ENCODE measurements around the gene SLC35F3.

SLC35F3 gene

DNA sequence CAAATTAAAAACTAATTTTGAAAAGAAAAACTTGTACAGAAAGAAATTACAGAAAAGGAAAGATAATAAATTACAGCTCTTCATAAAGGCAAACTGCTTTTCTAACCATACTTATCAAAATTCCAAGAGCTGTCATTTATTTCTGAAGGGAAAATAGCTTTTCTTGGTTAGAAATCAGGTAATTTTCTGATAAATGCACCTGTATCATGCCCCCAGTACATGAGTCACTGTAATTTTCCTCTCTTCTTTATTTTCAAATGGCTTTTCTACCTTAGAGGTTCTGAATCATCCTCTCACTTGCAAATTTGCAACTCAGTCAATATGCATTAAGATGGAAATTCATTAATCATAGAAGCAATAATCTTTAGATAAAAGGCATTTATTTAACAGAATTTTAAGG is 100.1 kb downstream of the SLC35F3 start:
- Histone ChIP-seq H3K9ac (ENCODE audit: low read length) (no peak overlapping the region), H3K27ac (ENCODE audit: low read depth, low read length) (no peak overlapping the region), H3K27me3 (ENCODE audit: low read length) (no peaks in the 10 kb centered on the region), H3K79me2 (ENCODE audit: insufficient read depth, low read length) (no peaks in the 10 kb centered on the region), H3K4me2 (ENCODE audit: low read depth, low read length, poor library complexity, severe bottlenecking) (no peak overlapping the region), H3K9me2 (replicated peaks; ENCODE audit: insufficient read depth, low read length) (no peaks in the 10 kb centered on the region), H3K9me3 (ENCODE audit: insufficient read depth, low read length) (no peaks in the 10 kb centered on the region), H3K36me3 (ENCODE audit: low read length) (no peaks in the 10 kb centered on the region), H4K20me1 (ENCODE audit: low read depth, low read length) (no peaks in the 10 kb centered on the region), H3F3A (ENCODE audit: insufficient read depth) (no peaks in the 10 kb centered on the region), H2AFZ (ENCODE audit: low read depth, low read length, severe bottlenecking) (no peak overlapping the region), H3K4me3 (ENCODE audit: insufficient read depth, low read length, poor library complexity, severe bottlenecking) (no peak overlapping the region)
- TF ChIP-seq CTCF (IDR thresholded peaks at IDR 0.05; ENCODE audit: insufficient read depth, low read length, poor library complexity, severe bottlenecking) (no peak), EZH2phosphoT487 (conservative IDR thresholded peaks at IDR 0.05; ENCODE audit: low read length) (no peak)

GRCh38 chr1:234007684-234008083 is 103.2 kb downstream of the SLC35F3 start:
- H3K9me3 ChIP-seq (ENCODE audit: insufficient read depth, low read length) = no peaks in the 10 kb centered on the region
- H3K27ac ChIP-seq (ENCODE audit: low read depth, low read length) = no peak overlapping the region
- no peak for TF ChIP-seq CTCF (IDR thresholded peaks at IDR 0.05; ENCODE audit: insufficient read depth, low read length, poor library complexity, severe bottlenecking)
- no peak for TF ChIP-seq EZH2phosphoT487 (conservative IDR thresholded peaks at IDR 0.05; ENCODE audit: low read length)
- no peaks in the 10 kb centered on the region for H4K20me1 ChIP-seq (ENCODE audit: low read depth, low read length)
- no peaks in the 10 kb centered on the region for H3K79me2 ChIP-seq (ENCODE audit: insufficient read depth, low read length)
- no peaks in the 10 kb centered on the region for H3K9me2 ChIP-seq (replicated peaks; ENCODE audit: insufficient read depth, low read length)
- H3K4me2 ChIP-seq (ENCODE audit: low read depth, low read length, poor library complexity, severe bottlenecking) = no peak overlapping the region
- H2AFZ ChIP-seq (ENCODE audit: low read depth, low read length, severe bottlenecking) = no peak overlapping the region
- no peak overlapping the region for H3K9ac ChIP-seq (ENCODE audit: low read length)
- H3K27me3 ChIP-seq (ENCODE audit: low read length) = no peaks in the 10 kb centered on the region
- H3K36me3 ChIP-seq (ENCODE audit: low read length) = no peaks in the 10 kb centered on the region
- no peaks in the 10 kb centered on the region for H3F3A ChIP-seq (ENCODE audit: insufficient read depth)
- no peak overlapping the region for H3K4me3 ChIP-seq (ENCODE audit: insufficient read depth, low read length, poor library complexity, severe bottlenecking)

DNA sequence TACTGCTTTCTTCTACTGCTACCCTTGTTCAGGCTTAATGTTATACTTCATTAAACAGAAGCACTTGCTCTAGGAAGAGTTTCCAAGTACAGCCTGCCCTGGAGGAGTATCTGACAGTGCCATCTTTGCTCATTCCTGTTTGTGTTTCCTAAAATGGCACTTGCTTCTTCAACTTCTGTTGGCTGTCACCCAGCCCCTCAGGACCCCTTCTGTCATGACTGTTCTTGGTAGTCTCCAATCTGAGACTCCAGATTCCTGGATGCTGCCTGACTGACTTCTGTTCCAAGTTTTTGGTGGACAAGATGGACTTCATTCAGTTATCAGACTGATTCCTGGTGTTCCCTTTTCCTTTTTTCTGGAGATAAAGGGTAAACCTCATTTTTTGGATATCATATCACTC is 104.1 kb downstream of the SLC35F3 start:
- Histone ChIP-seq H3K79me2 (ENCODE audit: insufficient read depth, low read length) (no peaks in the 10 kb centered on the region), H3K36me3 (ENCODE audit: low read length) (no peaks in the 10 kb centered on the region), H3K9me2 (replicated peaks; ENCODE audit: insufficient read depth, low read length) (no peaks in the 10 kb centered on the region), H2AFZ (ENCODE audit: low read depth, low read length, severe bottlenecking) (no peak overlapping the region), H4K20me1 (ENCODE audit: low read depth, low read length) (no peaks in the 10 kb centered on the region), H3K27me3 (ENCODE audit: low read length) (no peaks in the 10 kb centered on the region), H3K9me3 (ENCODE audit: insufficient read depth, low read length) (no peaks in the 10 kb centered on the region), H3K27ac (ENCODE audit: low read depth, low read length) (no peak overlapping the region), H3K9ac (ENCODE audit: low read length) (no peak overlapping the region), H3K4me3 (ENCODE audit: insufficient read depth, low read length, poor library complexity, severe bottlenecking) (no peak overlapping the region), H3F3A (ENCODE audit: insufficient read depth) (no peaks in the 10 kb centered on the region), H3K4me2 (ENCODE audit: low read depth, low read length, poor library complexity, severe bottlenecking) (no peak overlapping the region)
- no peak for TF ChIP-seq CTCF (IDR thresholded peaks at IDR 0.05; ENCODE audit: insufficient read depth, low read length, poor library complexity, severe bottlenecking)
- no peak for TF ChIP-seq EZH2phosphoT487 (conservative IDR thresholded peaks at IDR 0.05; ENCODE audit: low read length)

DNA sequence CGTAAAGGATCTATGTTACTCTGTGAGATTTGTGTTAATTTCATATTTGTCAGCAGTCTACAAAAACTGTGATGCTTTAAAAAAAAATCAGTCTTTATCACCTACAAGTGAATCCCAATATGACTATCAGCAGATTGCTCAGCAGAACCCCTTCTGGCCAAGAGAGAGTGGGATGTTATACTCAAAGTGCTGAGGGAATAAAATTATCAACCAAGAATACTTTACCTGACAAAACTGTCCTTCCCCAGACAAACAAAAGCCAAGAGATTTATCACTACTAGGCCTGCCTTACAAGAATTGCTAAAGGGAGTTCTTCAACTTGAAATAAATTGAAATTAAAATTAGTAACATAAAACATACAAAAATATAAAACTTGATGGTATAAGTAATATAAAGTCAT is 105.2 kb downstream of the SLC35F3 start:
- Histone ChIP-seq H3K9me2 (replicated peaks; ENCODE audit: insufficient read depth, low read length) (no peaks in the 10 kb centered on the region), H3K36me3 (ENCODE audit: low read length) (no peaks in the 10 kb centered on the region), H3F3A (ENCODE audit: insufficient read depth) (no peaks in the 10 kb centered on the region), H4K20me1 (ENCODE audit: low read depth, low read length) (no peaks in the 10 kb centered on the region), H3K27ac (ENCODE audit: low read depth, low read length) (no peak overlapping the region), H3K79me2 (ENCODE audit: insufficient read depth, low read length) (no peaks in the 10 kb centered on the region), H3K27me3 (ENCODE audit: low read length) (no peaks in the 10 kb centered on the region), H3K4me3 (ENCODE audit: insufficient read depth, low read length, poor library complexity, severe bottlenecking) (no peak overlapping the region), H3K9ac (ENCODE audit: low read length) (no peak overlapping the region), H2AFZ (ENCODE audit: low read depth, low read length, severe bottlenecking) (no peak overlapping the region), H3K9me3 (ENCODE audit: insufficient read depth, low read length) (no peaks in the 10 kb centered on the region), H3K4me2 (ENCODE audit: low read depth, low read length, poor library complexity, severe bottlenecking) (no peak overlapping the region)
- no peak for TF ChIP-seq EZH2phosphoT487 (conservative IDR thresholded peaks at IDR 0.05; ENCODE audit: low read length)
- TF ChIP-seq CTCF (IDR thresholded peaks at IDR 0.05; ENCODE audit: insufficient read depth, low read length, poor library complexity, severe bottlenecking) = no peak
